NB4 (cell line): ENCODE results near the gene KCTD21.

Experiments
- DNase-seq: peaks from one replicate; pipeline ENCODE4 v3.0.0; 2010; ENCODE audit warnings: low read depth
- H3K4me3 ChIP-seq: one replicate; pipeline ENCODE4 v1.5.1; 2011; ENCODE audit warnings: mild to moderate bottlenecking, low read depth, low read length, moderate library complexity
- MYC ChIP-seq: IDR thresholded peaks from 2 replicates; pipeline ENCODE4 v1.6.1; 2011; ENCODE audit warnings: low read depth, low read length
- POLR2A ChIP-seq: IDR thresholded peaks from 2 replicates; pipeline ENCODE4 v1.6.1; 2011; ENCODE audit warnings: mild to moderate bottlenecking; ENCODE audit not compliant: insufficient read length; ENCODE audit errors: extremely low read depth
- TF ChIP-seq, protein P1 (sequence below): IDR thresholded peaks from 2 replicates; pipeline ENCODE4 v1.6.1; 2011; ENCODE audit warnings: low read depth, low read length
- TF ChIP-seq, protein P2 (sequence below): IDR thresholded peaks from one replicate; pipeline ENCODE4 v1.5.1; 2012; ENCODE audit warnings: low read depth, low read length

The KCTD21 gene

DNA sequence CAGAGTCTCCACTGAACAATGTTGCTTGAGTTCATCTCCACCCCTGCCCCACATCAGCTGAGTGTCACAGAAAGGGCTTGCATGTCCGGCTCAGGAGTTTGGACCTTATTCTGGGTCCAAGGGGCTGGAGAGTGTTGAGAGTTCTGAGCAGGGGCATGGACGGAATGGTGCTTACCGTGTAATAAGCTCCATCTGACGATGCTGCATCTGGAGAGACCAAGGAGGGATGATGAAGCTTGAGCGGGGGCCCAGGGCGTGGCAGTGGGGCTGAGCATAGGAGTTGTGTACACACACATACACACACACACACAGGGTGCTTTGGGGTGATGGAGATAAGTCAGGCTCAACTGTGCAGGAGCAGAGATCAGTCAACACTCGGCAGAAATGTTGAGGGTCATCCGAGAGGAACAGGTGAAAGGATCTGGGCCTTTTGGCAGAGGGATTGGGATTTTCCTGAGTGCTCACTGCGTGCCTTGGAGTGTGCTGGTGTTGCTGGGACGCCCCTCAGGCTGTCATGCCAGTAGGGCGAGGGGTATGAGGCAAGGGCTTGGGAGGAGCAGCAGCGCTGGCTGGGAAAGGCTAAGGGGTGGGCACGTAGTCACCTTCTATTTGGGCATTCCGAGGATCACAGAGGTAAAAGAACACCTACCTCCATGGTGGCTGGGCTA is 2.6 kb upstream of the KCTD21 start:
- H3K4me3 ChIP-seq: no peak overlapping the region
- TF ChIP-seq POLR2A (no peak), MYC (no peak)
- TF ChIP-seq, protein P1, sequence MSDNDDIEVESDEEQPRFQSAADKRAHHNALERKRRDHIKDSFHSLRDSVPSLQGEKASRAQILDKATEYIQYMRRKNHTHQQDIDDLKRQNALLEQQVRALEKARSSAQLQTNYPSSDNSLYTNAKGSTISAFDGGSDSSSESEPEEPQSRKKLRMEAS: no peak
- TF ChIP-seq, protein P2, sequence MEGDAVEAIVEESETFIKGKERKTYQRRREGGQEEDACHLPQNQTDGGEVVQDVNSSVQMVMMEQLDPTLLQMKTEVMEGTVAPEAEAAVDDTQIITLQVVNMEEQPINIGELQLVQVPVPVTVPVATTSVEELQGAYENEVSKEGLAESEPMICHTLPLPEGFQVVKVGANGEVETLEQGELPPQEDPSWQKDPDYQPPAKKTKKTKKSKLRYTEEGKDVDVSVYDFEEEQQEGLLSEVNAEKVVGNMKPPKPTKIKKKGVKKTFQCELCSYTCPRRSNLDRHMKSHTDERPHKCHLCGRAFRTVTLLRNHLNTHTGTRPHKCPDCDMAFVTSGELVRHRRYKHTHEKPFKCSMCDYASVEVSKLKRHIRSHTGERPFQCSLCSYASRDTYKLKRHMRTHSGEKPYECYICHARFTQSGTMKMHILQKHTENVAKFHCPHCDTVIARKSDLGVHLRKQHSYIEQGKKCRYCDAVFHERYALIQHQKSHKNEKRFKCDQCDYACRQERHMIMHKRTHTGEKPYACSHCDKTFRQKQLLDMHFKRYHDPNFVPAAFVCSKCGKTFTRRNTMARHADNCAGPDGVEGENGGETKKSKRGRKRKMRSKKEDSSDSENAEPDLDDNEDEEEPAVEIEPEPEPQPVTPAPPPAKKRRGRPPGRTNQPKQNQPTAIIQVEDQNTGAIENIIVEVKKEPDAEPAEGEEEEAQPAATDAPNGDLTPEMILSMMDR: no peak
- no peak for DNase-seq

DNA sequence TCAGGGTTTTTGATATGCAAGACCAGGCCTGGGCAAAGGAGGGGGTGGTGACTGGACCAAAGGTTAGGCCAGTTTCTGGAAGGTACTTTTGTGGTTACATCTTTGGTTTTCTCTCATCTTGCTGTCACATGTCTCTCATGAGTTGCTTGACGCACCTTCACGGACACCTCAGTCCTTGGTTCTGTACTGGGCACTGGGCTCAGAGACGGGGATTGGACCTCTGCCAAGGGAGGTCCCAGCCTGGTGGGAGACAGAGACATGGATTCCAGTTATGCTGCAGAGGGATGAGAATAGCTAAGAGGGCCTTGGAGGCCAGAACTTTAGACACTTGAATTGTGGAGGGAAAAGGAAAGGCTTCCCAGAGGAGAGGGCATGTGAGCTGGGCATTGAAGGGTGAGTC is 1.9 kb upstream of the KCTD21 start:
- H3K4me3 ChIP-seq: no peak overlapping the region
- TF ChIP-seq, protein P1: no peak
- TF ChIP-seq, protein P2: no peak
- TF ChIP-seq POLR2A: no peak
- no peak for TF ChIP-seq MYC
- no peak for DNase-seq

DNA sequence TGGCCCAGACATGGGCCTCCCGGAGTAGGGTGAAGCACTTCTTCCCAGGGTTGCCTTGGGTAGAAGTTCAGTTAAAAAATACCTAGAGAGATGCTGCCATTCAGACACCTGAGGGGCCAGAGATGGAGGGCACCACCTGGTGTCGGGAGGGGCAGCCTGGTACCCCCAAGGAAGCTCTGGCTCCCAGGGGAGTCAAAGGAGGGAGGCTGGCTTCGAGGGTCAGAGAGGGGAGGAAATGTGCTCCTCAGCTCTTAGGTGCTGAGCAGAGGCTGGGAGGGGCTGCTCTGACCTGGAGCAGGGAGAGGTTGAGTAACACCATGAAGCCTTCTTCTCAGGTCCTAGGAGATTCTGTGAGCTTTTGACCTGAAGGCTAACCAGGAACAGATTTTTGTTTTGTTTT is 1.4 kb upstream of the KCTD21 start:
- TF ChIP-seq MYC (no peak), POLR2A (no peak)
- TF ChIP-seq, protein P1: no peak
- TF ChIP-seq, protein P2: no peak
- H3K4me3 ChIP-seq: peak overlapping the region; percentile 66
- peak; percentile 40 for DNase-seq

DNA sequence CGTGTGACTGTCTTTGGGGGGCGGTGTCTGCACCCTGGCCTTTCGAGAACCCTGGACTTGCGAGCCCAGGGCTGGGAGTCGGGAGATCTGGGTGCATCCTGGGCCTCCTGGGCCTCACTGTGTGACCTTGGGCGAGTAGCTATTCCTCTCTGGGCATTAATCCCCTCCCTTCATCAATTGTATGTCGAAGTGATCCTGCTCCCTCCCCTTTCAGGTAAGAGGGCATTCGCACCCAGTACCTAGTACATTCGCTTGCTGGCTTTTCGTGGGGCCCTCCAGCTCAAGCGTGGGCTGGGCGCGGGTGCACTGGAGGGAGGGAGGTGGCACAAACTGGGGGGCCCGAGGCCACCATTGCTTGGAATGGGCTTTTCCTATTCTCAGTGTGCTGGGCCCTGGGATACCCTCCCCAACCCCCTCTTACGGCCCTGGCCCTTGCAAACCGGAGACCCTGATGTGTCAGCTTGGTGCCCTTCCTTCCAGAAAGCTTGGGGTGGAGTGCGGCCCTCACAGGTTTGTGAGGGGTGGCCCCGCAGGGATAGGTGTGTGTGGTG is 823 bp upstream of the KCTD21 start:
- TF ChIP-seq POLR2A (no peak), MYC (no peak)
- TF ChIP-seq, protein P2: no peak
- TF ChIP-seq, protein P1: no peak
- H3K4me3 ChIP-seq: peak overlapping the region; percentile 66
- DNase-seq: no peak

DNA sequence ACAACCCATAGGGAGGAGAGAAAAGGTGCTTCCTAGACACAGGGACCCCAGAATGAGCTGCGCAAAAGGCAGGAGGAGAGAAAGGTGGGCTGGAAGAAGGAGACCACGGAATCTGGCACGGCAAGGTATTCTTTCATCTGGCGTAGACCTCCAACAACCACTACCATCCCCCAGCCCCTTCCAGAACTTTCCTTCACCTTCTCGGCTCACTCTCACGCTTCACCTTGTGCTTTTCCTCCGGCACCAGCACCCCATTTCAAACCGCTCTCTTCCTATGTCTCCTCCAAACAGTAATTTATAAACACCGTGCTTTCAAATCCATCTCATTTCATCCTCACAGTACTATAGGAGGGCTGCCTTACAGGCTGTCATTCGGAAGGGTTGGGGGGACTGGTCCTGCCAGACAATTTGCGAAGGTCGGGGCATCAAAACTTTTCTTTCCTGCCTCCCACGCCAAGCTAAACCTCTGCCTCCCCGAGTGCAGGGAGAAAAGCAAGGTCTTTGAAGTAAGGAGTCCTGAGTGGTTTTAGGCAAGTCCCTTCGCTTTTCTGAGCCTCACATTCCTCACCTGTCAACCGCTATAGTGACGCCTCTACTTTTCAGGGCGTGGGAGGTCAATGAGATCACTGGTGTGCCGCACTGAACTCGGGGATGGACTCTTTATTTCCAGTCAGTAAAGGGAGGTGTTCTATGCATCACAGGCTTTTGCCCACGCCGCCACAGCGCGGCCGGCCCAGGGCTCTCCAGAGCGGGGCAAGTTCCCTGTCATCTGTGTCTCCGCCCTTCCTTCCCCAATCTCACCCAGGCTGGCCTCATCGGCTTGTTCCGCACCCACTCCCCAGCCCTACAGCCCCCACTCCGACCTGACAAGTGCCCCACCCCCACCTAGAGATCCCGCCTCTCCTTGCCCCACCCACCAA is 800 bp downstream of the KCTD21 start:
- TF ChIP-seq, protein P1: no peak
- TF ChIP-seq MYC: no peak
- TF ChIP-seq POLR2A: no peak
- TF ChIP-seq, protein P2: no peak
- peak overlapping the region; percentile 68 for H3K4me3 ChIP-seq
- DNase-seq: peak; percentile 96
